GM21529 (cell line): ENCODE measurements around the gene LRP1B.

Source experiments
- ATAC-seq: cut with Tn5 transposase; IDR thresholded peaks from one replicate; pipeline ENCODE4 v1.9.1; 2021; ENCODE audit not compliant: unreplicated experiment

The LRP1B gene

DNA sequence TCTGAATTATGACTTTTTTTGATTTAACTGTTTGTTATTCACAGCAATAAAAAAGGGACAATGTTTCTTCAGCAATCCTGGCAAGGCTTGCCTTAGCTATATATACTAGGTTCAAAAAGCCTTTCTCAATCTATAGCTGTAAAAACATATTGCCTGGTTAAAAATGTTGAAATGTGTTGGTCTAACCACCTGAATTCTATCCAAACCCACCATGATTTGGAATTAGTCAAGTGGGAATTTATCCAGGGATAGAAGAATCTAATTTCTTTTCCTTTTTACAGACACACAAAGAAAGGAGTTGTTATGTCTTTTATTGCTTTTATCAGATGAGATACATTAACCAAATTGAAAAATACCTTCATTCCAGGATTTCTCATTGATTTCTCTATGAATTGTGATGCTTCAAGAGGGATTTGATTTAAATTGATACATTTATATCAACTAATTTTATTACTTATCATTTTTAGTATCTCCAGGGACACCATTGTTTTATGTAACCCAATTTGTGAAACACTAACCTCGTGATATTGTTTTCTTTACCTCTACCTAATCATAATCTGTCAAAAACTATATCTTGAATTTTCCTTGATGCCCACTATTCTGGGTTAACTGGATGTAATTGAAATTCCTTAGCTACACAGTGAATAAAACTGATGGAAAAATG, 88.1 kb downstream of the LRP1B start:
- ATAC-seq, result no peak

DNA sequence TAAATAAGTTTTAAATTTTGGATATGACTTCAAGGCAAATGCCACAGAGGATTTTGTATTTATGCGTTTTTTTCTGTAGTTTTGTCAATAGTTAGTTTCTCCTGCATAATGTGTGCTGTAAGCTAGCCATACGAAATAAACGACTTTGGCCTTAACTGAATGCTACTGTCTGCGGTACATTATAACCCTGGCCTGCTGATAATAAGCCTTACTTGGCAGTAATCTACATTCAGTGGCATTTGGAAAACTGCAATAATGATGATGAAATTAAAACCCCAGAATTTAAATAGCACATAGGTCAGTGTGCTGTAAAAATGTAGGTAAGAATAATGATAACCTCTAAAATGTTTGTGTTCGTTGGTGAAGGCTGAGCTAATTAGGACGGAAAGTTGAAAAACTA, 88.8 kb downstream of the LRP1B start:
- no peak for ATAC-seq

DNA sequence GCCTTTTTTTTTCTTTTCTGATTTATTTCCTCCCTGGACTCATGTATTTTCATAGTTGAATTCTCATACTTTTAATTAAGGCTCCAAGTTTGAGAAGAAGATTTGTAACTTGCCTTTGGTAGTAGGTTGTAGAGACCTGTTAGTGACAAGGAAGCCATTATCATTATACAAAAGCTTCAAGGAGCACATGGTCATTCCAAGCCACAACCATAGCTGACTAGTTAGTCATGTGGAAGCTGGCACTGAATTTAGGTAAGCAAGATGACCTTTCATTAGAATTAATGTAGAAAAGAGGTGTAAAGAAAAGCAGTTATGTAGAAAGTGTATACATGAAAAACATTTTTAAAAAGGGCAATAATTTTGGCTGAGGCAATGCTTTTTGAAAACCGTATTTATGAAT, 89.7 kb downstream of the LRP1B start:
- no peak for ATAC-seq

DNA sequence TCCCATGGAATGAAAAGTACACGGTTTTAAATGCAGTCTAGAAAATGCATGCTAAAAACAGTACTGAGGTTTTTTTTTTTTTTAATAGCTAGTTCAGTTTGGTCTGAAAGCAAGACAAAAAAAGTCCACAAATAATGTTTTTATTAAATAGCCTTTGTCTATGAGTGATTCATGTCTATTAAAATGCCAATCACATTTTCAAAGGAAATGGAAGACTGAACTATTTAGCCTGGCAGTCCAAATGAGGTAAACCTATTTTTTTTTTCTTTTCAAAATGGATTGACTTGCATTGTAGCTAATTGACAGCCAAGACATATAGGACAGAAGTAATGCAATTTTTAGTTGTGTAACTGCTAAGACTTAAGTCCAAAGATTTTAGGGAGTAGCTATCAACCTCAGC, 90.3 kb downstream of the LRP1B start:
- ATAC-seq, result no peak

DNA sequence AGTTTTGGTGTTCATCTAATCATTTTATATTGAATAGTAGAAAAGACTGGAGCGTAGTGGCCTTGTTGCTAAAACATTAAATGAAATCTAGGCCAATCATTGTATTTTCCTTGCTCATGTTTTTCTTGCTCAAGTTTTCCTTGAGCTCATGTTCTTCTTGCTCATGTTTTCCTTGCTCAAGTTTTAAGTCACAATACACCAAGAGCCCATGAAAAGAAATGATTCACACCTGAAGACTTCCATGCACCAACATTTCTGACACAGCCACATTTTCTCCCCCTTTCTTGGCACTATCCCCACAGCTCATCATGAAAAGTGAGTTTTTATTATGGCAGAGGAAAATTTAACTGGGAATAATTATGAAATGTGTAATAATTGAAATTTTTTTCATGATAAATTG, 92.0 kb downstream of the LRP1B start:
- no peak for ATAC-seq

DNA sequence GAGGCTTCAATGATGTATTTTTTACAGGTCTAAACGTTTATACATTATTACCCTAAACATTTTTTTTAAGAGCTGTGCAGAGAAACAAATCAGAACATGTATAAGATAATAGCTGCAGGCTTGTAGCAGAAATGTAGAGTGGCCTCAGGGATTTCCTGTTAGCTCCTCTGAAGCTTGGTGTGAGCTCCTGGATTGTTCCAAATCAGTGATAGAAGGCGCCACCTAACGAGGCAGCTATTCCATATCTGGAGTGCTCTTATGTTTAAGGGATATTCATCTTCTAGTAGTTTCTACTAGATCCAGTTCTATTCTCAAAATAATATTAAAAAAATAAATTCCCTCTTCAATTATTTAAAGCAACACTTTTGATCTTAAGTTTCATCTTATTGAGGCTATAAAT, 93.1 kb downstream of the LRP1B start:
- no peak for ATAC-seq

DNA sequence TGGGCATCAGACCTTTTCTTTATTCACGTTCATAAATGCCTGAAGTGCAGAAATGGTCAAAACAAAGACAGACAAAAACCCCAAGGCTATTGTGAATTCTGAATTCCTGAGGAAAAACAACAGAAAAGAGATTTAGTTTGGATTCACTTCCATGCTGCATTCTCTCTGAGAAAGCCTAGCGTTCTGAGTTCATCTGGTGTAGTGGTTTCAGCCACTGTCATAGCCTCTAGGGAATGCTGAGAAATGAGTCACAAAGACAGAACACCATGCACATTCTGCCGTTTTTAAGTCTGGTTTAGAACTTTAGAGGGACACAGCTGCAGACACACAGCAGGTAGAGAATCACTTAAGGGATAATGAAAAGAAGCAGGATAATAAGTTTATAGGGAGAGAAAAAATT, 93.8 kb downstream of the LRP1B start:
- ATAC-seq, result no peak

DNA sequence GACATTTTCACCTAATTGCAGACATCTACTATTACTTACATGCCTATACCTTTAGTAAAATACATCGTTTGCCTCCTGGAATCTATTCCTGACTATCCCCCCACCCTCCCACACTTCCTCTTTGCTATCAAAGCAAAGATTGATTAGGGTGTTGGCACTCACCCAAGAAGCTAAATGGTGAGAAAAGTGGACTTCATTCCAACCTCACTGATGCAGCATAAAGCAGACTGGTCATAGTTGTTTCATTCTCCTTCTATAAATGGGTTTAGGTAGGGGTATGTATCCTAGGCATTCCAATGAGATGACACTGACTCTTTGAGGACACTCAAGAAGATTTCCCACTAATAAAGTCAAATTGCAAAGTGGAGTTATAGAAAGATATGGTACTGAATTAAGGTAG, 97.4 kb downstream of the LRP1B start:
- ATAC-seq, result no peak

DNA sequence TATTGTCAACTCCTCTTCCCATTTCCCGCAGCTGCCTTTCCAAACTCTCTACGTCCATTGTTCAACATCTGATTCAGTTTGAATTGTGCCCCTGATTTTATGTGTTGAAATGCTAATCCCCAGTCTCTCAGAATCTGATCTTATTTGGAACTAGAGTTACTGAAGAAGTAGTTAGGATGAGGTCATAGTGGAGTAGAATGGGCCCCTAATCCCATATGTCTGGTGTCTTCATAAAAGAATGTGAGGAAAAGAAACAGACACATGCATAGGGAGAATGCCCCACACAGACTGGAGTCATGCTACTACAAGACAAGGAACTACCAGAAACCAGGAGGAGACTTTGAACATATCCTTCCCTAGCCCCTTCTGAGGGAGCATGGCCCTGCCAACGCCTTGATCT, 99.2 kb downstream of the LRP1B start:
- ATAC-seq, result no peak

DNA sequence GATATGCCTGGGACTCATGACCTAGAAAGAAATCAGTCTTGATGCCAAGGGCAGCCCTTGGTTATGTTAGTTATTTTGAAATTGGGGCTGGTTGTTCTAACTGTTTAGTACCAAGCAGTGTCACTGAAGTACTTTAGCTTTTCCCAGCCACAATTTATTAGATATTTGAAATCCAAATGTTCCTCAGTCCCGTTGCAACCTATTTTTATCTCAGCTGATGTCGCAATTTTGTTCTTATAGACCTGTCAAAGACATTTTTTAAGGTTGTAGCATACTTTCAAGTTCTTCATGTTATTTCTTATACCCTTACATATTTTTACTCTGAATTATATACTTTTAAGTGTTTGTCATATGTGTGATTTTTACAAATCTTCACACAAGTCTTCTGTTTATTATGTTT, 100.1 kb downstream of the LRP1B start:
- no peak for ATAC-seq

DNA sequence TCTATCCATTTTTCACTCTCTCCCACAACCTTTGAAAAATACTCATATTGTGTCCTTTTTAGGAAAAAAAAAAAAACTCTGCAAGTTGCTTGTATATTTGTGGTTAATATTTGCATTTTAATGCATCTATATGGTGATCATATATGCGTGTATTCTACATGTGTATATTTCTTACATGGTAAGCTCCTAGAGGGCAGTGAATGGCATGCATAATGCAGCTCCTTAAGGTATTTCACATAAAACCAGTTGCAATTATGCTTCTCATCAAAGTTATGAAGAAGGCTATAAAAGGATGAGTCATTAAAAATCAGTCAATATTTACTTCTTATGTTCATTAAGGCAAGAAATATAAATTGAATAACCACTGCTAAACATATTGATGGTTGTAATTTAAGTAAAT, 100.8 kb downstream of the LRP1B start:
- no peak for ATAC-seq

DNA sequence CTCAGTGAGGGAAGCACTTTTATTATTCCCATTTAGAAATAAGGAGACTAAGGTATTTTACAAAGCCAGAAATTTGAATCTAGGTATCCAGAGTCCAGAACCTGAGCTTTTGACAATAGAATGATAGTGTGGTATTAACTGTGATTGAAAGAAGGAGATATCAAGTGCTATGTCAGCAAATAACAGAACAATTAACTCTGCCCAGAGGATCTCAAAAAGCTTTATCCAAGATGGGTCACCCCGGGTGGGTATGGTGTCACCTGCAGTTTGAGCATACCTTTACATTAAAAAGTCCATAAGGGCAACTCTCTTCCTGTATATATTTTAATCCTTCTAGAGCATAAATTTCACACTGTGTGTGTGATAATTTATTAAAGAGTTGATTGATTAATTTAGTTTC, 105.4 kb downstream of the LRP1B start:
- no peak for ATAC-seq

DNA sequence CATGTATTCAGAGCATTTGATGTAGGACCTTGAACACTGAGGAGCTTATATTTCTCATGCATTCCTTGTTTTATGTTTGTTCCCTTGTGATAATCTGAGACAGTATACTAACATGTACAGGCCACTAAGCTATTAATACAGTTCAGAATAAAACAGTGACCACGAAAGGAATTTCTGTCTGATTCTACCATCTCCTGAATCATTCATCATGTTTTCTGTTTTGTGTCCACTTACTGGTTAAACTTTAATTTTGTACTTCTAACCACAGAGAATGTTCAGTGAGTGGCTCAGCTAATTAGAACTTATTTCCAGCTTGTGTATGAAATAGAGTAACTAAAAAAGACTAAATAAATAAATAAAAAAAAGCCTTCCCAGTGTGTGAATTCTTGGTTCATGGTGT, 110.4 kb downstream of the LRP1B start:
- no peak for ATAC-seq

DNA sequence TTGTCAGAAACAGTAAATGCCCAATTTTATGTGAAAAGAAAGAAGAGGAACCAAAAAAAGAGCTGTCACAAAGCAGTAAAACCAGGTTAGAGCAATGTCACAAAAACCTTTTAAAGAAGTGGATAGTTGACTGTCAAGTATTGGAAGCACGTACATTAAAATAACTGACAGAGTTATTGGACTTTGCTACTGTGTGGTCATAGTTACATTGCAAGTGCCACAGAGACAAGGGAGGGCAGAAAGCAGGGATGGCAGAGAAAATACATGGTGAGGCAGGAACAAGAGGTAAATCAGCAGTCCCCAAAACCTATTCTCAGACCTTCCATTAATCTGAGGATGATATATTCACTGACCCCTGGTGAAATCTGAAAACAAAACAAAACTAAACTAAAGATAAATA, 116.3 kb downstream of the LRP1B start:
- ATAC-seq, result no peak

DNA sequence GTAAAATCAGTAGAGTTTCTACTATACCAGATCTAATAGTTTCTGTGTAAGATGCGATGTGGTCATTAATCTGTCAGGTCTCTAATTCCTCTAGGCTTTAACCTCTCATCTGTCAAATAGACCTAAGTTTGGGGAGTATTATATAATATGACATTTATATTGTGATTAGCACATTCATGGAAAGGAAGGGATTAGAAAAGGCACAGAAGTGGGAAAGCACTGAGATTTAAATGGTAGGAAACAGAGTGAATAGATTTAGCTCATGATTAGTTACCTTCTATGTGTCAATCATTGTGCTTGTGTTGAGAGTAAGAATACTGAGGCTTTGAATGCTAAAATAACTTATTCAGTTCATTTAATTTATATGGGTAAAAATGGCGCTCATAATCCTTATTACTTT, 118.0 kb downstream of the LRP1B start:
- ATAC-seq, result no peak

DNA sequence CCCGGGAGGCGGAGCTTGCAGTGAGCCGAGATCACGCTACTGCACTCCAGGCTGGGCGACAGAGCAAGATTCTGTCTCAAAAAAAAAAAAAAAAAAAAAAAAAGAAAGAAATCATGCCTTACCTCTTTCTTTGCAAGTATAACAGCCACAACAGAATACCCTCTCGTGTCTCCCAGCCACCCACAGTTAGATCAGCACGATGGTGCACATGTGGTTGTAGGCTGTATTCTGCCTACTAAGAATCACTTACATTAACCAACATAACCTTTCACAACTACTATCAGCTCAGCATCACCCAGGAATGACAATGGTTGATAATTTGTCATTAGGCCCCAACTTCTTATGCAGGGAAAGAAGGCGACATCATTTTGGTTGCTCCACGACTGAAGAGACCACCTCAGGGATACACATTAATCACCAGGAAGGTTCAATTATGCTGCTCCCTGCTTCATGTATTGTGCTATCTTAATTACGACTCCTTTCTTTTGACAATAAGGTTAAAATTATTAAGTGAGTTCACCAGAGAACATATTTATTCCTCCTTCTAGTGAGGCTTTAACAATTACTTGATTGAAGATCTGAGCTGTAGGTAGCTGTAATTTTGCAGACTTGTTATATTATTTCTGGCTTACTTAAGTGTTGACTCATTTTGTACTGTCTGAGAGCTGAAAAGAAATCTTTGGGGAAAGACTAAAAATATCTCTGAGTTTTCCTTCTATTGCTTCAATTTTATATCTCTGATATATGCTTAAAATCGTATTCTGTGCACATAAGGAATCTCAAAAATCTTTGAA, 120.1 kb downstream of the LRP1B start:
- no peak for ATAC-seq

DNA sequence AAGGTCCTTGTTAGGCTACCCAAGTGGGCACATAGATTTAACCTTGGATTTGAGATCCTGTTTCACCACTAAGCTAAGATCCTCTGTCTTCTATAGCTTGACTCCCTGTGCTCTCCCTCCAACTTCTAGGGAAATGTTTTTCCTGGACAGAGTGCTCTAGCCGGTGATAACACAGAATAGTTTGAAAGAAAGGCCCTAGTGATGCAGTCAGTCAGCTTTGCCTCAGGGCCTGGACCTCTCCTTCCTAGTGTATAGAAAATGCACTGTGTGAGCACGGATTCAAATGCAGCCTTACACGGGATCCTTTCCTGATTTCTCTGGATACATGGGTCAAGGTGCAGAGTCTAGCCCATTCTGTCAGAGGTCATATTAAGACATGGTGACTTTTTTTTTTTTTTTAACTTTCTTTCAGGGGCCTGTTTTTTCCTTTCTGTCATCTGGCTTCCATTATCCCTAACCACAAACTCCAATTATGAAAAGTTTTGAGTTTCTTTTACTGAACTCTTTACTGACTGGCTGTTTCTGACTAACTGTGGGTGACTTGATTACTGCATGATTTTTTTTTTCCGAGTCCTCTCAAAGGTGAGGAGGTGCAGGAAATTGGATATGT, 122.6 kb downstream of the LRP1B start:
- ATAC-seq, result no peak

DNA sequence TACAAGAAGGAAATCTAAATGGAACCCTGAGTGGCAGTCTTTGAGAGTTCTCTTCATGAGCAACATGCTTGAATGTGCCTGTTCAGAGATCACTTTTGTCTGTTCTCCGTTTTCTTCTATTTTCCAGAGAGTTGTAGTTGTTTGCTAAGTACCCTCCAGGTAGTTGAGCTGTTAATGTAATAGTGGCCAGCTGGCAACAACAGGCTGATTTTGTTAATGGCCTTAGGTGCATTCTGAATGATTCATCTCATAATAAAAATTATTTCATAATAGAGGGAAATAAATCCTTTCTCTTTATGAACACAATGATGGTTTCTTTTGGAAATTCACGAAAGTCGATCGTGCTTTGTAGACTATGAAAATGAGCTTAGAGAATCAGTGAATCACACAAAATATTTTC, 136.8 kb downstream of the LRP1B start:
- no peak for ATAC-seq

DNA sequence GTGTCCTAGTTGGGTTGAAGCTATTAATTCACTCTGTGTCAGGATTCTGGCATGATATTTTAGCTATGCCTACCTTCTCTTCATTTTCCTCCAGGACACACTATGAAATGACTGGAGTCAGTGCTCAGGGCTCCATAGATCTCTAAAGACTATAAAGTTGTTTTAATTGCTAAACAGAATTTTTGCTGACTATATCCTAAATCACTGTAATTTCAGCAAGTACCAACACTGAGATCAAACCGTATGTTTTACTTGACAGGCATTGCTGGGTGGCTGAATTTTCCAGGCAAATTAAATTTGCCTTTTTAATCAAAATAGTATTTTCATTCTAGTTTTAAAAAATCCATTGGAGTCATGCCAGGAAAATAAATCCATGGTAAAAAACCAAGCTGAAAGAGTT, 138.1 kb downstream of the LRP1B start:
- ATAC-seq, result no peak

DNA sequence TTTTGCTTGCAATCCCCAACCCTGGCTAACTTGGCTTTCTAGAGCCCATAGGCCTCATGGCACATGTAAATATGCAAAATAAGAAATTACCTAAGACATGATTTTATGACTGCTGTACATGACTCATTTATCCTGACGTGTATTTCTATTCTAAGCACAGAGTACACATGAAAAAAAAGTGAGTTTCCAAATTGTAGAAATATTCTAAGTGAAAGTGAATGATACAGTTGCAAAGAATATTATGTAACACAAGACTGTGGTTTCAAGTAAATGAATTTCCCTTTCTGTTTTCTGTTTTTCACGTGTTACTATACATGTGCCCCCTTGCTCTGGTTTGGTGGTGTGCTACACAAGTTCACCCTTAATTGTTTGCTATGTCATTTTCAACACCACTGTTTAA, 162.4 kb downstream of the LRP1B start:
- ATAC-seq, result no peak

DNA sequence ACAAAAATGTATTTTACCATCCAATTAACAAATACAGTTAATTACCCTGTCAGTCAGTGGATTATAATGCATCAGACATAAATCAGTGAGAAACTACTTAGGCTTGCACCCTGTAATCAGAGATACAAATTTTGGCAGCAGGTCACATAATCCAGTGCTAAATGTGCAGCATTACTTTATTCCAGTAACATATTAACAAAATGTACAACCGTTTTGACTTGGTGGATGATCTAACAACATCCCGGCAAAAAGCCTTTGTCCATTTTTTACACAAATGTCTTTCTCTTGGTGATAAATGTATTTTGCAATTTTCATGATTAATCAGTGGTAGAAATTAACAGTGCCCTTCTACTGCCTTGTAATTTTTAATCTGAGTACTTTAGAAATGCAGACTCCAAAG, 162.8 kb downstream of the LRP1B start:
- no peak for ATAC-seq

DNA sequence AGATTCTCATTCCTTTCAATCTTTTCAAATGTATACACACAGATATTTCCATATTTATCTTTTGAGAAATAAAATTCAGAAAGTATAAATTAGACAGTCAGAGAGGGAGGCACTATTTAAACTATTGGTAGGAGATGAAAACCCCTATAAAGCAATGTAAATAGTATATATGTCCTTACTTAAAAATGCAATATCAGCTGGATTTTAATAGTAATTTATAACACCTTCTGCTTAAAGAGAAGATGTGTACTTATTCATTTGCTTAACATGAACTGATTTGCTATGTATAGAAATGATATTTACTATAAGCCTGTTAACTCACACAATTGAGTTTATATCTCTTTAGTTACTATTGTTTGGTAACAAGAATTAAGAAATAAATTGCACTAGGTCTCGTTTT, 163.3 kb downstream of the LRP1B start:
- ATAC-seq, result no peak
